Muscle of arm (tissue), 12 donors: ENCODE data around the gene AKT3. TPM values are rescaled to one million over a fixed set of nuclear protein-coding genes. Genes with fewer than 3 reads are reported as not detected.
"Not testable (repeated sequence)": the region's sequence is repeated elsewhere in the genome, so short reads cannot be mapped to it uniquely, and the experiment has no call there.

Source experiments
- DNase-seq: peaks from one replicate; pipeline ENCODE4 v3.0.0-alpha.2; 2013
- polyA plus RNA-seq, 12 donors: library from polyadenylated mRNA; unstranded; fragments of 120-200 nt; gene quantifications; one replicate each; pipeline ENCODE4 v1.2.1, GENCODE V29; 2013; ENCODE audit not compliant: insufficient read length in 12 of 12

Gene AKT3
- polyA plus RNA-seq, 12 donors, result 20.6 to 30.0 (median 27.6) TPM; not detected in 1

GRCh38 chr1:243620096-243620495 is 229.9 kb downstream of the AKT3 start:
- no peak for DNase-seq

GRCh38 chr1:243609698-243610097 is 240.3 kb downstream of the AKT3 start:
- no peak for DNase-seq

GRCh38 chr1:243605604-243606003 is 244.4 kb downstream of the AKT3 start:
- DNase-seq, result no peak

GRCh38 chr1:243601720-243602119 is 248.3 kb downstream of the AKT3 start:
- no peak for DNase-seq

- no peak for DNase-seq
Measured at GRCh38 chr1:243598433-243598832, 251.6 kb downstream of the AKT3 start.

- DNase-seq, result no peak
Measured at GRCh38 chr1:243597383-243597782, 252.7 kb downstream of the AKT3 start.

GRCh38 chr1:243596431-243597062 is 253.5 kb downstream of the AKT3 start:
- no peak for DNase-seq

GRCh38 chr1:243595527-243596210 is 254.4 kb downstream of the AKT3 start:
- DNase-seq, result no peak

GRCh38 chr1:243594455-243594854 is 255.6 kb downstream of the AKT3 start:
- DNase-seq, result no peak

- DNase-seq, result not testable (repeated sequence)
Measured at GRCh38 chr1:243589286-243589685, 260.8 kb downstream of the AKT3 start.

- DNase-seq, result no peak
Measured at GRCh38 chr1:243587823-243588560, 262.1 kb downstream of the AKT3 start.

GRCh38 chr1:243587285-243587684 is 262.8 kb downstream of the AKT3 start:
- no peak for DNase-seq

- DNase-seq, result no peak
Measured at GRCh38 chr1:243585982-243586381, 264.1 kb downstream of the AKT3 start.

- no peak for DNase-seq
Measured at GRCh38 chr1:243582326-243582725, 267.7 kb downstream of the AKT3 start.

- no peak for DNase-seq
Measured at GRCh38 chr1:243580984-243581383, 269.1 kb downstream of the AKT3 start.

- no peak for DNase-seq
Measured at GRCh38 chr1:243580072-243580471, 270.0 kb downstream of the AKT3 start.

- DNase-seq, result no peak
Measured at GRCh38 chr1:243575070-243575469, 275.0 kb downstream of the AKT3 start.

- DNase-seq, result no peak
Measured at GRCh38 chr1:243572940-243573339, 277.1 kb downstream of the AKT3 start.

- no peak for DNase-seq
Measured at GRCh38 chr1:243568793-243569192, 281.2 kb downstream of the AKT3 start.

GRCh38 chr1:243564814-243565213 is 285.2 kb downstream of the AKT3 start:
- no peak for DNase-seq

GRCh38 chr1:243563732-243564131 is 286.3 kb downstream of the AKT3 start:
- DNase-seq, result no peak

GRCh38 chr1:243562473-243562872 is 287.6 kb downstream of the AKT3 start:
- no peak for DNase-seq
